Measurements from ENCODE around the gene GUF1. TPM values are rescaled to one million over a fixed set of nuclear protein-coding genes. Genes with fewer than 3 reads are reported as not detected.
A peak's percentile ranks its signal among the peaks of the same experiment; 100 is the strongest.

Gene GUF1
- total RNA-seq, result 10 to 100 TPM; 22.0 to 23.7 TPM

DNA sequence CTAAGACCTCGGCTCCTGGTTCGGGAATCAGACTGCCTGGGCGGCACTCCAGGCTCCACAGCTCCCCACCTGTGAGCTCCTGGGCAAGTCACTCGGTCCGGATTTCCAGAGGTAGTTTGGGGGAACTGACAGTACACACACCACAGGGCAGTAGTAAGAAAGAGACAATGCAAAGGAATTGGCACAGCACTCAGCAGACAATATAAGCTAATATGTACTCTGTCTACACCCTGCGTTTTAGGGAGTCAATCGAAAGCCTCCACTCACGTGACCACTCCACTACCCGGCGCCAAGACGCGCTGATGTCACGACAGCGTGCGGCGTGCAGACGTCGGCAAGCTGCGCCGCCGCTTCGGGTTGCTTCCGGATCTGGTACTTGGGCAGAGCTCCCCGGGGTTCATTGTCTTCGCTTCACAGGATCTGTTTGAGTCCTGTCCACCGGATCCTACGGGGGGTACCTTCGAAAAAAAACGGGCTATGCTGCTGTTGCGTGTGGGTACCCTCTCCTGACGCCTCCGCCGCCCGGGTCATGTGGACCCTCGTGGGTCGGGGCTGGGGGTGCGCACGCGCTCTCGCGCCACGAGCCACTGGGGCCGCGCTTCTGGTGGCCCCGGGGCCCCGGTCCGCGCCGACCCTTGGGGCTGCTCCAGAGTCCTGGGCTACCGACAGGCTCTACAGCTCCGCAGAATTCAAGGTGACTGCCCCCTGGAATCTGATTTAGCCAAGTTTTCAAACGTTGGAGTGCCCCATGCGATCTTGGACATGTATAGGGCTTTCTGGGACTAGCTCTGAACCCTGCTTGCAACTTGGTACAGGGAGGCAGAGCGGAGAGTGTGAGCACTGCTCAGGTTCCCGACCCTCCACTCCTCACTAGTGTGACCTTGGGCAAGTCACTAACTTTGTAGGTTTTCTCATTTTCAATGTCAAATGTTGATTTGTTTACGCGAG lies at the start of gene GUF1:
GUF1 (plus strand) TSS at position 327 of the 948 bp plus-strand sequence; CDS start at position 530, 203 bp downstream.
- Mint-ChIP-seq H3K4me3 (peak within 1 kb of the TSS; percentile 85), H3K27ac (peak within 1 kb of the TSS; percentile 89), H3K36me3 (peaks cover 11% of the 10 kb centered on the region), H3K27me3 (no peaks in the 10 kb centered on the region), H3K9me3 (ENCODE audit: low read depth) (no peaks in the 10 kb centered on the region), H3K4me1 (peaks cover 37% of the 10 kb centered on the region)
- DNase-seq, result peak; percentile 94
- CTCF ChIA-PET, result interaction anchor here (0.8 to 2.3 kb wide), 4 partner anchors 15 to 230 kb away, joined by 3 to 9 read pairs (median 3); partner anchors contain the start of gene KCTD8
- peak; percentile 92 for ATAC-seq

DNA sequence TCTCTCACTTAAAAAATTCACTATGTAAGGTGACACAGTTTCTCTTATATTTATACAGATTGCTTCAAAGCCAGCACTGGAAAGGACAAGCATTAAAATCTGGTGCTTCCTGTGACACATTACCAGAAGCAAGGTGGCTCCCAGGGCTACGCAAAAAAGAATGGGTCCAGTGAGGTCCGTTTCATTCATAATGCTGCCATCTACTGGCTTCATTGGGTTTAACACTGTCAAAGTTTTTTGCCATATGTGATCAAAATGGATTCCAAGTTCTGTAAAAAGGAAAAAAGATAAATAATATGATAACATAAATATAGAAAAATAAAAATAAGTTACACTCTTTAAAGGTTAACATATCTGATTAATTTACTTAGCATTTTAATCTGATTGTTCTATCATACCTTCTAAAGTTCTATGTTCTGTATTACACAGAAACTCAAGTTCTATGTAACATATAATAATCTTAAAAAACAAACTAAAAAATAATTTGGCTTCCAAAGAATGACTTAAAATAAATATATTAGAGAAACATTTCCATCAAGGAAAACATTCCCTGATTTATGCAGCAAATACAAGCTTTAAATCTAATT lies 48.8 kb upstream of the GUF1 start:
- Mint-ChIP-seq H3K4me3 (no peak overlapping the region), H3K36me3 (no peaks in the 10 kb centered on the region), H3K4me1 (no peaks in the 10 kb centered on the region), H3K27ac (no peak overlapping the region), H3K27me3 (no peaks in the 10 kb centered on the region), H3K9me3 (ENCODE audit: low read depth) (no peaks in the 10 kb centered on the region)
- ATAC-seq (peak; percentile 69), DNase-seq (peak; percentile 57)
- CTCF ChIA-PET, result interaction anchor here (0.8 to 2.0 kb wide), 5 partner anchors 9 to 1498 kb away, joined by 3 to 10 read pairs (median 3); partner anchors contain the start of gene KCTD8

- Mint-ChIP-seq H3K27ac (no peak overlapping the region), H3K27me3 (peaks cover 3% of the 10 kb centered on the region), H3K4me3 (no peak overlapping the region), H3K9me3 (ENCODE audit: low read depth) (no peaks in the 10 kb centered on the region), H3K36me3 (no peaks in the 10 kb centered on the region), H3K4me1 (no peaks in the 10 kb centered on the region)
- CTCF ChIA-PET, result interaction anchor here (1.6 kb wide), 1 partner anchor 184 kb away, joined by 4 read pairs; the partner anchor contains the start of gene KCTD8
- ATAC-seq (no peak), DNase-seq (no peak)
Measured at GRCh38 chr4:44632089-44632488, 46.1 kb upstream of the GUF1 start.

- Mint-ChIP-seq H3K27me3 (peaks cover 3% of the 10 kb centered on the region), H3K4me1 (no peaks in the 10 kb centered on the region), H3K9me3 (ENCODE audit: low read depth) (no peaks in the 10 kb centered on the region), H3K4me3 (no peak overlapping the region), H3K27ac (no peak overlapping the region), H3K36me3 (no peaks in the 10 kb centered on the region)
- no peak for DNase-seq
- CTCF ChIA-PET, result interaction anchor here (1.0 kb wide), 1 partner anchor 234 kb away, joined by 3 read pairs; no protein-coding TSS in a partner anchor
- no peak for ATAC-seq
Measured at GRCh38 chr4:44632733-44633132, 45.5 kb upstream of the GUF1 start.

DNA sequence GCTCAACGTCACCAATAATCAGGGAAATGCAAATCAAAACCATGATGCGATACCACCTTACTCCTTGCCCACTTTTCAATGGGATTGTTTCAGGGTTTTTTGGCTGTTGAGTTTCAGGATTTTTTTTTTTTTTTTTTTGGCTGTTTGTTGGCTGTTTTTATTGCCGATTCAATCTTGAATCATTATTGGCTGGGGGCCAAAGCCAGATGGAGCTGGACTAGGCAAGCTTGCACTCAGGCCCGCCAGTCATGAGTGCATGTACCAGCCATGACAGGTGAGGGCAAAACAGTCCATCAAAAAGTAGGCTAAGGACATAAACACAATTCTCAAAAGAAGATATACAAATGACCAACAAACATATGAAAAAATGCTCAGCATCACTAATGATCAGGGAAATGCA lies 40.1 kb upstream of the GUF1 start:
- DNase-seq (no peak), ATAC-seq (no peak)
- Mint-ChIP-seq H3K4me3 (no peak overlapping the region), H3K4me1 (no peaks in the 10 kb centered on the region), H3K36me3 (no peaks in the 10 kb centered on the region), H3K27ac (no peak overlapping the region), H3K27me3 (peaks cover 9% of the 10 kb centered on the region), H3K9me3 (ENCODE audit: low read depth) (peaks cover 4% of the 10 kb centered on the region)
- CTCF ChIA-PET, result no interaction called here

DNA sequence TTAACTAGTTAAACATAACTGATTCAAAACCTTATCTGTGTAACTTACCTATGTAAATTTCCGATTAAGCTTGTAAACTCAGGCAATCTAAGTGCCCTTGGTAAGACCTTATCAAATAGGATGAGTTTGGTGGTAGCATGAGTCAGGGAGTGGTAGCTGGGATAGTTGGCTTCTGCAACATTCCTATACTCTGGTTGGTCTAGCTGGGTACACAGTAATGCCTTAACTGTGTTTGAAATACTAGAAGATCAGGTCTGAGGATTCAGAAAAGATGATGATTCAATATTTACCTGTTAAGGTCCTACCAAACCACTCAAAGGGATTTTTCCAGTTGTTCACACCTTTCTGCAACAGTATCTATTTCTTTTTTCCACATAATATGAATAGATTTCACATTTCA lies 32.1 kb upstream of the GUF1 start:
- Mint-ChIP-seq H3K27ac (no peak overlapping the region), H3K36me3 (no peaks in the 10 kb centered on the region), H3K4me1 (no peaks in the 10 kb centered on the region), H3K9me3 (ENCODE audit: low read depth) (peaks cover 6% of the 10 kb centered on the region), H3K4me3 (no peak overlapping the region), H3K27me3 (peaks cover 3% of the 10 kb centered on the region)
- DNase-seq, result no peak
- ATAC-seq, result no peak
- CTCF ChIA-PET, result no interaction called here

- Mint-ChIP-seq H3K9me3 (ENCODE audit: low read depth) (no peaks in the 10 kb centered on the region), H3K36me3 (no peaks in the 10 kb centered on the region), H3K27ac (no peak within 1 kb of the TSS), H3K27me3 (peaks cover 22% of the 10 kb centered on the region), H3K4me3 (no peak within 1 kb of the TSS), H3K4me1 (no peaks in the 10 kb centered on the region)
- CTCF ChIA-PET, result interaction anchor here (1.1 to 1.2 kb wide), 2 partner anchors 12 to 18 kb away, joined by 3 read pairs; no protein-coding TSS in a partner anchor
- DNase-seq (no peak), ATAC-seq (no peak)
Measured at GRCh38 chr4:44651425-44651824, 26.8 kb upstream of the GUF1 start, which contains the start of gene YIPF7. TSS of gene YIPF7 (minus strand) at chr4:44651625. CDS start at chr4:44650100, 1,525 bp downstream.

DNA sequence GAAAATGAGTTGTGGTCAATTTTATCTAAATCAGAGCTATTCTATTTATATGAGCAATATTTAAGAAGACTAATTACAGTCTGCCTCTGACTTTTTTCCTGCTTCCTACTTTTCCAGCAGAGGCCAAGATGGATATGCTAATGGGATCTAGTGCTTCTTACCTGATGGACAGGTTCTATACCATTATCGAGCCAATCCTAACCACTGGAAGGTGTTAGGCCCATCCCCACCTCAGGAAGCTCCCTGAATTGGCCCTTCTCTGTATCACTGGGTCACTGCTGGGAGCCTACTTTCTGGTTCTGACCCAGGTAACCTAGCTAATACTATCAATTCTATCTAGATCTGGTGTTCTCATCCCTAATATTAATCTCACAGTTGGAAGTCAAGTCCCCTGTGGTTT lies 26.2 kb upstream of the GUF1 start:
- peaks cover 22% of the 10 kb centered on the region for H3K27me3 Mint-ChIP-seq

GRCh38 chr4:44660396-44660795 lies 17.8 kb upstream of the GUF1 start:
- no peak overlapping the region for H3K4me3 Mint-ChIP-seq
- DNase-seq, result no peak
- H3K36me3 Mint-ChIP-seq, result no peaks in the 10 kb centered on the region

More for the DNA sequence above, 26.2 kb upstream of the GUF1 start:
- CTCF ChIA-PET, result interaction anchor here (1.1 kb wide), 1 partner anchor 11 kb away, joined by 3 read pairs; no protein-coding TSS in a partner anchor
- H3K27ac Mint-ChIP-seq, result no peak overlapping the region
- H3K4me1 Mint-ChIP-seq, result no peaks in the 10 kb centered on the region
- DNase-seq (no peak), ATAC-seq (no peak)
- H3K36me3 Mint-ChIP-seq, result no peaks in the 10 kb centered on the region
- no peaks in the 10 kb centered on the region for H3K9me3 Mint-ChIP-seq (ENCODE audit: low read depth)
- H3K4me3 Mint-ChIP-seq, result no peak overlapping the region

GRCh38 chr4:44661940-44662622 lies 16.1 kb upstream of the GUF1 start:
- Mint-ChIP-seq H3K4me1 (no peaks in the 10 kb centered on the region), H3K4me3 (no peak overlapping the region), H3K27me3 (peaks cover 10% of the 10 kb centered on the region), H3K9me3 (ENCODE audit: low read depth) (no peaks in the 10 kb centered on the region), H3K27ac (no peak overlapping the region), H3K36me3 (no peaks in the 10 kb centered on the region)
- ATAC-seq (no peak), DNase-seq (no peak)
- CTCF ChIA-PET, result no interaction called here

More at GRCh38 chr4:44660396-44660795, 17.8 kb upstream of the GUF1 start:
- CTCF ChIA-PET, result no interaction called here
- no peak overlapping the region for H3K27ac Mint-ChIP-seq
- peaks cover 13% of the 10 kb centered on the region for H3K27me3 Mint-ChIP-seq
- H3K9me3 Mint-ChIP-seq (ENCODE audit: low read depth), result no peaks in the 10 kb centered on the region
- no peak for ATAC-seq
- H3K4me1 Mint-ChIP-seq, result no peaks in the 10 kb centered on the region

DNA sequence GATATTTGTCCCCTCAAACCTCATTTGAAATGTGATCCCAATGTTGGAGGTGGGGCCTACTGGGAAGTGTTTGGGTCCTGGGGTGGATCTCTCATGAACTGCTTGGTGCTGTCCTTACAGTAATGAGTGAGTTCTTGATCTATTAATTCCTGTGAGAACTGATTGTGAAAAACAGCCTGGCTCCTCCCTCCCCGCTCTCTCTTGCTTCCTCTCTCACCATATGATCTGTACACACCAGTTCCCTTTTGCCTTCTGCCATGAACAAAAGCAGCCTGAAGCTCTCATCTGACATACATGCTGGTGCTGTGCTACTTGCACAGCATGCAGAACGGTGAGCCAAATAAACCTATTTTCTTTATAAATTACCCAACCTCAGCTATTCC lies 15.6 kb upstream of the GUF1 start:
- DNase-seq (no peak), ATAC-seq (no peak)
- Mint-ChIP-seq H3K27me3 (peaks cover 10% of the 10 kb centered on the region), H3K9me3 (ENCODE audit: low read depth) (no peaks in the 10 kb centered on the region), H3K36me3 (no peaks in the 10 kb centered on the region), H3K4me1 (no peaks in the 10 kb centered on the region), H3K4me3 (no peak overlapping the region), H3K27ac (no peak overlapping the region)
- CTCF ChIA-PET, result no interaction called here

GRCh38 chr4:44663539-44664263 lies 14.5 kb upstream of the GUF1 start:
- Mint-ChIP-seq H3K27ac (no peak overlapping the region), H3K4me3 (no peak overlapping the region), H3K4me1 (peaks cover 4% of the 10 kb centered on the region), H3K27me3 (peaks cover 7% of the 10 kb centered on the region), H3K36me3 (no peaks in the 10 kb centered on the region), H3K9me3 (ENCODE audit: low read depth) (no peaks in the 10 kb centered on the region)
- DNase-seq (no peak), ATAC-seq (no peak)
- CTCF ChIA-PET, result interaction anchor here (1.3 kb wide), 1 partner anchor 12 kb away, joined by 3 read pairs; the partner anchor contains the start of gene YIPF7
